HUES48 (cell line): ENCODE measurements around the gene GALR2.
A peak's percentile ranks its signal among the peaks of the same experiment; 100 is the strongest.

Experiments
- H3K27ac ChIP-seq: one replicate; pipeline ENCODE4 v1.7.0; 2013; ENCODE audit warnings: low read depth, low read length, inconsistent platforms
- H3K27me3 ChIP-seq: 2 replicates; pipeline ENCODE4 v1.6.1; 2013; ENCODE audit warnings: mild to moderate bottlenecking, low read length; ENCODE audit not compliant: control insufficient read depth, insufficient read depth
- H3K36me3 ChIP-seq: 2 replicates; pipeline ENCODE4 v1.6.1; 2013; ENCODE audit warnings: low read length; ENCODE audit not compliant: control insufficient read depth, insufficient read depth
- H3K4me1 ChIP-seq: 2 replicates; pipeline ENCODE4 v1.6.1; 2013; ENCODE audit warnings: mild to moderate bottlenecking, low read length; ENCODE audit not compliant: control insufficient read depth, insufficient read depth
- H3K4me3 ChIP-seq: 2 replicates; pipeline ENCODE4 v1.5.1; 2013; ENCODE audit warnings: mild to moderate bottlenecking, low read depth, low read length
- H3K9ac ChIP-seq: 2 replicates; pipeline ENCODE4 v1.6.1; 2013; ENCODE audit warnings: mild to moderate bottlenecking, low read depth, low read length, moderate library complexity
- H3K9me3 ChIP-seq: 2 replicates; pipeline ENCODE4 v1.6.1; 2013; ENCODE audit warnings: low read length; ENCODE audit not compliant: control insufficient read depth, insufficient read depth

The GALR2 gene

GRCh38 chr17:76089680-76090516 lies 15.3 kb downstream of the GALR2 start:
- H3K4me1 ChIP-seq = no peaks in the 10 kb centered on the region
- H3K27me3 ChIP-seq = no peaks in the 10 kb centered on the region
- H3K9me3 ChIP-seq = no peaks in the 10 kb centered on the region
- H3K27ac ChIP-seq = no peak overlapping the region
- peaks cover 94% of the 10 kb centered on the region for H3K36me3 ChIP-seq
- H3K4me3 ChIP-seq = no peak overlapping the region
- H3K9ac ChIP-seq = no peak overlapping the region

- H3K4me3 ChIP-seq = no peak overlapping the region
- H3K27me3 ChIP-seq = no peaks in the 10 kb centered on the region
- no peak overlapping the region for H3K27ac ChIP-seq
- no peak overlapping the region for H3K9ac ChIP-seq
- no peaks in the 10 kb centered on the region for H3K4me1 ChIP-seq
- peaks cover 94% of the 10 kb centered on the region for H3K36me3 ChIP-seq
- no peaks in the 10 kb centered on the region for H3K9me3 ChIP-seq
These were observed 16.0 kb downstream of the GALR2 start for GRCh38 chr17:76090517-76091129.

- H3K27me3 ChIP-seq = no peaks in the 10 kb centered on the region
- no peak overlapping the region for H3K4me3 ChIP-seq
- H3K9me3 ChIP-seq = no peaks in the 10 kb centered on the region
- H3K27ac ChIP-seq = no peak overlapping the region
- H3K4me1 ChIP-seq = no peaks in the 10 kb centered on the region
- H3K9ac ChIP-seq = no peak overlapping the region
- peaks cover 89% of the 10 kb centered on the region for H3K36me3 ChIP-seq
These were observed 17.1 kb downstream of the GALR2 start for GRCh38 chr17:76091526-76092286.

GRCh38 chr17:76092526-76093413 lies 18.2 kb downstream of the GALR2 start:
- Histone ChIP-seq H3K4me1 (no peaks in the 10 kb centered on the region), H3K9ac (no peak overlapping the region), H3K9me3 (no peaks in the 10 kb centered on the region), H3K4me3 (no peak overlapping the region), H3K27ac (no peak overlapping the region), H3K27me3 (no peaks in the 10 kb centered on the region), H3K36me3 (peaks cover 89% of the 10 kb centered on the region)

GRCh38 chr17:76094046-76094445 lies 19.5 kb downstream of the GALR2 start:
- H3K4me1 ChIP-seq = no peaks in the 10 kb centered on the region
- peaks cover 85% of the 10 kb centered on the region for H3K36me3 ChIP-seq
- H3K9me3 ChIP-seq = no peaks in the 10 kb centered on the region
- no peaks in the 10 kb centered on the region for H3K27me3 ChIP-seq
- H3K27ac ChIP-seq = no peak overlapping the region
- H3K4me3 ChIP-seq = no peak overlapping the region
- H3K9ac ChIP-seq = no peak overlapping the region

- H3K4me1 ChIP-seq = no peaks in the 10 kb centered on the region
- peaks cover 85% of the 10 kb centered on the region for H3K36me3 ChIP-seq
- H3K9ac ChIP-seq = no peak overlapping the region
- no peaks in the 10 kb centered on the region for H3K27me3 ChIP-seq
- H3K4me3 ChIP-seq = no peak overlapping the region
- H3K9me3 ChIP-seq = no peaks in the 10 kb centered on the region
- H3K27ac ChIP-seq = no peak overlapping the region
These were observed 21.4 kb downstream of the GALR2 start for GRCh38 chr17:76095943-76096342.

- Histone ChIP-seq H3K27ac (no peak overlapping the region), H3K36me3 (peaks cover 87% of the 10 kb centered on the region), H3K9ac (no peak overlapping the region)
These were observed 23.2 kb downstream of the GALR2 start for GRCh38 chr17:76097716-76098295.

GRCh38 chr17:76102944-76103273 lies 28.3 kb downstream of the GALR2 start:
- Histone ChIP-seq H3K9ac (peak overlapping the region; percentile 15; the same call in 1 of the 2 replicates), H3K27me3 (no peaks in the 10 kb centered on the region), H3K9me3 (no peaks in the 10 kb centered on the region), H3K27ac (peak overlapping the region; percentile 89), H3K4me1 (peaks cover 19% of the 10 kb centered on the region), H3K36me3 (peaks cover 41% of the 10 kb centered on the region), H3K4me3 (peak overlapping the region; percentile 71)

More at GRCh38 chr17:76097716-76098295, 23.2 kb downstream of the GALR2 start:
- Histone ChIP-seq H3K4me1 (peaks cover 2% of the 10 kb centered on the region; the same call in 1 of the 2 replicates), H3K27me3 (no peaks in the 10 kb centered on the region), H3K4me3 (no peak overlapping the region), H3K9me3 (no peaks in the 10 kb centered on the region)

- Histone ChIP-seq H3K36me3 (peaks cover 36% of the 10 kb centered on the region), H3K9me3 (no peaks in the 10 kb centered on the region), H3K4me1 (peaks cover 19% of the 10 kb centered on the region), H3K4me3 (peak within 1 kb of the TSS; percentile 71), H3K9ac (peak within 1 kb of the TSS; percentile 49), H3K27me3 (no peaks in the 10 kb centered on the region), H3K27ac (peak within 1 kb of the TSS; percentile 89)
These were observed 28.9 kb downstream of the GALR2 start, which contains the start of gene EXOC7 for GRCh38 chr17:76103274-76104139. Gene EXOC7 (minus strand): TSS chr17:76103787. CDS start chr17:76103692, 95 bp downstream.
